Aorta (tissue), 5 donors: Measurements from ENCODE around the gene DGLUCY. TPM values are rescaled to one million over a fixed set of nuclear protein-coding genes. Genes with fewer than 3 reads are reported as not detected.
"Not testable (repeated sequence)": the region's sequence is repeated elsewhere in the genome, so short reads cannot be mapped to it uniquely, and the experiment has no call there.

ENCODE experiments used
- ATAC-seq: fragments of 200-7000 bp; cut with Tn5 transposase; one replicate; pipeline ENCODE4 v1.9.1; 2022; ENCODE audit warnings: moderate library complexity; ENCODE audit not compliant: low FRiP score
- DNase-seq, 2 donors: peaks; one replicate each; pipeline ENCODE4 v3.0.0-alpha.2; 2020
- H3K27ac ChIP-seq, 2 donors: one replicate each; pipeline ENCODE4 v1.5.1; 2013; ENCODE audit warnings: low read length in 2 of 2, mild to moderate bottlenecking in 2 of 2, moderate library complexity in 2 of 2, control low read depth in 1 of 2, inconsistent platforms in 1 of 2, low read depth in 1 of 2
- H3K27me3 ChIP-seq, 2 donors: one replicate each; pipeline ENCODE4 v1.6.1; 2013; ENCODE audit warnings: control low read depth in 1 of 2, low read length in 1 of 2, mild to moderate bottlenecking in 1 of 2, moderate library complexity in 1 of 2; ENCODE audit not compliant: insufficient read depth in 2 of 2, control insufficient read depth in 1 of 2
- H3K36me3 ChIP-seq, 2 donors: one replicate each; pipeline ENCODE4 v1.6.1; 2013; ENCODE audit warnings: control low read depth in 1 of 2, low read length in 1 of 2, mild to moderate bottlenecking in 1 of 2; ENCODE audit not compliant: insufficient read depth in 2 of 2, control insufficient read depth in 1 of 2
- H3K4me1 ChIP-seq, 2 donors: one replicate each; pipeline ENCODE4 v1.6.1; 2013; ENCODE audit warnings: low read length in 2 of 2, control low read depth in 1 of 2, mild to moderate bottlenecking in 1 of 2, moderate library complexity in 1 of 2; ENCODE audit not compliant: insufficient read depth in 2 of 2, control insufficient read depth in 1 of 2
- H3K4me3 ChIP-seq, 2 donors: one replicate each; pipeline ENCODE4 v1.5.1; 2013; ENCODE audit warnings: low read length in 2 of 2, control low read depth in 1 of 2, mild to moderate bottlenecking in 1 of 2
- H3K9me3 ChIP-seq: one replicate; pipeline ENCODE4 v1.6.1; 2013; ENCODE audit warnings: mild to moderate bottlenecking, low read length; ENCODE audit not compliant: control insufficient read depth
- WGBS, 2 donors: extraction: QIAGEN DNeasy Blood & Tissue Kit; methylation state at CpG; one replicate each; pipeline ENCODE4 v1.1.7; 2013; 5-methylcytosine and 5-hydroxymethylcytosine counted together
- intact Hi-C, 2 donors: fragments of 100-400 bp; cut with DNase I; formaldehyde crosslinking; loops; one replicate each; pipeline versions ENCODE4 v1.14.2 to v1.15.0; 2022
- polyA plus RNA-seq, 2 donors: library from polyadenylated mRNA; stranded (reverse); fragments of 200-250 nt; gene quantifications; one replicate each; pipeline ENCODE4 v1.2.3, GENCODE V29; 2013
- total RNA-seq, 2 donors: library from RNA; stranded (reverse); fragmentation: NEBNext Ultra II Directional; extraction: Animal tissue kit (Norgen Biotek cat#: 25700); gene quantifications; one replicate each; pipeline ENCODE4 v1.2.1, GENCODE V29; 2021
- donor health status: healthy with polysubstance abuse.
- donor health status: Bipolar disorder and iron deficiency.
- donor health status: DM: no; HTN: no; CAD: no.
- donor health status: DM: no; HTN: no; CAD: no.
- donor health status: DM: yes; HTN: yes; CAD: no.

Gene DGLUCY
- total and polyA plus RNA-seq, 4 donors = 11.9 to 55.5 (median 19.3) TPM

DNA sequence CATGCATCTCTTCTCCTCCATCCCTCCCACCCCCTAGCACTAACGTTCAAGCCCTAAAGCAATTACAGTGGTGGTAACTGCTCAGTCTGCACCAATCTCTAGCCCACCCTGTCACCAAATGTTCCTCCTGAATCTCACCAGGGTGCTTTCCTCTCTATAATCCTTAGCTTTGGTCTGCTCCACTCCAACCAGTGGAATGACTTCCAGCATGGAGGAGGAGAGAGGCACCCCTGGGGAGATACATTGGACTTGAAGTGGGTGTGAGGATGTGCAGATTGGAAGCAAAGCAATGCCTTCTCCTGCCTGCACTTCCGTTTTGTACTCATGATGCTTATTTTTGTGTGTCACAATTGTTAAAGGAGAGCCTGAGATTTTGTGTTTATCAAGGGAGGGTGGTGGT lies 29.4 kb upstream of the DGLUCY start:
- Histone ChIP-seq H3K27ac (no peak overlapping the region), H3K36me3 (no peaks in the 10 kb centered on the region), H3K9me3 (no peaks in the 10 kb centered on the region), H3K4me1 (no peaks in the 10 kb centered on the region), H3K27me3 (no peaks in the 10 kb centered on the region), H3K4me3 (no peak overlapping the region)
- intact Hi-C loops = no loop called here
- DNase-seq = no peak
- ATAC-seq = no peak
- 60 to 77% methylated on average over 2 of the region's 2 CpGs for WGBS, 2 donors

- 4 to 15% methylated on average over 5 of the region's 5 CpGs for WGBS, 2 donors
- H3K36me3 ChIP-seq, H3K4me1 ChIP-seq, H3K4me3 ChIP-seq, H3K27ac ChIP-seq, intact Hi-C loops, H3K27me3 ChIP-seq, DNase-seq, H3K9me3 ChIP-seq, ATAC-seq: not testable (repeated sequence)
Measured at GRCh38 chr14:91087470-91087869, 26.4 kb upstream of the DGLUCY start.

DNA sequence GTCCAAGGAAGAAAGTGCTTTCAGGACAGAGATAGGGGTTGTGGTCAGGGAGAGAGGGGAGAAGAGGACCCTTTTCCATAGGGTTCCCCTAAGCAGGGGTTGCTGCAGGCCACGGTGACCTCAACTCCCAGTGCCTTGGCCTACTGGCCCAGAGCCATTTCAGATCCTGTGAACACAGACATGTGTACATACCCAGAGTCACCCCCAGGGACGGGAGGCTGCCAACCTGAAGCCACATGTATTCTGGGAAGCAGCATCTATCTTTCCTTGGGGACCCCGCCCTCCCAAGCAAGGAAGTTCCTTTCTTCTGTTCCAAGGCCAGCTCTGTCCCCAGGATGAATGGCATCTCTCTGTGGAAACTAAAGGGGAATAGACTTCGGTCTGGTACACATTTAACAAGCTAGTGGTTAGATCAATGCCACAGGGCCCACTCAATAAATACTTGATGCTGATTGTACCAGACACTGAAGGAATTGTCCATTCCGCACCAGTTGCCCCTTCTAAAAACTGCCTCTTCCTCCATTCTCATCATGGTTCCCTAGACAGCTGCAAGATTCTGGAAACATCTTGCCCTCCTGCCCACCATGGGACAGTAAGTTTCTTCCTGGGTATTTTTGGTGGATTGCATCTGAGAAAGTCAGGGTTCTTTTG lies 25.2 kb upstream of the DGLUCY start:
- intact Hi-C loops = no loop called here
- H3K27ac ChIP-seq = no peak overlapping the region

GRCh38 chr14:91089958-91090535 lies 23.8 kb upstream of the DGLUCY start:
- H3K4me3 ChIP-seq = no peak overlapping the region
- H3K36me3 ChIP-seq = no peaks in the 10 kb centered on the region
- no peak for DNase-seq
- intact Hi-C loops = no loop called here
- no peaks in the 10 kb centered on the region for H3K9me3 ChIP-seq
- no peak for ATAC-seq
- no peaks in the 10 kb centered on the region for H3K4me1 ChIP-seq
- no peak overlapping the region for H3K27ac ChIP-seq
- 88 to 94% methylated on average over 7 of the region's 7 CpGs for WGBS, 2 donors
- no peaks in the 10 kb centered on the region for H3K27me3 ChIP-seq

More for the DNA sequence above, 25.2 kb upstream of the DGLUCY start:
- no peaks in the 10 kb centered on the region for H3K36me3 ChIP-seq
- H3K9me3 ChIP-seq = no peaks in the 10 kb centered on the region
- H3K27me3 ChIP-seq = no peaks in the 10 kb centered on the region
- WGBS, 2 donors = 96% methylated on average over 5 of the region's 5 CpGs
- ATAC-seq (no peak), DNase-seq (no peak)
- no peak overlapping the region for H3K4me3 ChIP-seq
- H3K4me1 ChIP-seq = no peaks in the 10 kb centered on the region

GRCh38 chr14:91090743-91091142 lies 23.1 kb upstream of the DGLUCY start:
- DNase-seq (no peak), ATAC-seq (no peak)
- H3K4me1 ChIP-seq = no peaks in the 10 kb centered on the region
- WGBS, 2 donors = 96 to 100% methylated on average over 1 of the region's 1 CpG
- no peaks in the 10 kb centered on the region for H3K9me3 ChIP-seq
- intact Hi-C loops = no loop called here
- H3K36me3 ChIP-seq = no peaks in the 10 kb centered on the region
- H3K27ac ChIP-seq = no peak overlapping the region
- H3K4me3 ChIP-seq = no peak overlapping the region
- no peaks in the 10 kb centered on the region for H3K27me3 ChIP-seq

DNA sequence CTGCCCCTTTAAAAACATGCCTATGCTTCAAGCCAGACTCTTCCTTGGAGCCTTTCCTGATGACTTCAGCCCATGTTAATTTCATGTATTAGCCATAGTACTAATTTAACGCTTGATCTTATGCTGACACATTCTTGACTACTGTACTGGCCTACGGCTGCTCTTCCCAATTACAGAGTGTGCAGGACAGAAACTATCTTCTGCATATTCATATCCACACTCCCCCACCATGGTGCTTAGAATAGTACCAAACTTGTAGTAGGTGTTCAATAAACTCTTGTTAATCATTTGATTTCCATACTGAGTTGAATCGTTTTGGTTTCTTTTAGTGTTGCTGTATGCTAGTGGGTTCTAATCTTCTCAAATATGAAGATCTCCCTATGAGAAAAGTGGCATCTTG lies 21.8 kb upstream of the DGLUCY start:
- H3K27ac ChIP-seq = no peak overlapping the region
- no peaks in the 10 kb centered on the region for H3K36me3 ChIP-seq
- 93 to 95% methylated on average over 3 of the region's 3 CpGs for WGBS, 2 donors
- H3K4me3 ChIP-seq = no peak overlapping the region
- H3K27me3 ChIP-seq = no peaks in the 10 kb centered on the region
- intact Hi-C loops = no loop called here
- no peaks in the 10 kb centered on the region for H3K4me1 ChIP-seq
- ATAC-seq = no peak
- H3K9me3 ChIP-seq = no peaks in the 10 kb centered on the region
- DNase-seq = no peak

GRCh38 chr14:91093743-91094472 lies 20.0 kb upstream of the DGLUCY start:
- intact Hi-C loops, DNase-seq, H3K4me1 ChIP-seq, H3K27ac ChIP-seq, ATAC-seq, H3K36me3 ChIP-seq, H3K4me3 ChIP-seq, H3K27me3 ChIP-seq, H3K9me3 ChIP-seq: not testable (repeated sequence)
- WGBS, 2 donors = 95% methylated on average over 14 of the region's 14 CpGs

- no peak overlapping the region for H3K4me3 ChIP-seq
- no peak for ATAC-seq
- H3K9me3 ChIP-seq = no peaks in the 10 kb centered on the region
- intact Hi-C loops = no loop called here
- H3K27ac ChIP-seq = no peak overlapping the region
- H3K4me1 ChIP-seq = no peaks in the 10 kb centered on the region
- H3K36me3 ChIP-seq = no peaks in the 10 kb centered on the region
- H3K27me3 ChIP-seq = no peaks in the 10 kb centered on the region
- 86 to 89% methylated on average over 4 of the region's 4 CpGs for WGBS, 2 donors
- no peak for DNase-seq
Measured at GRCh38 chr14:91094772-91095171, 19.1 kb upstream of the DGLUCY start.

- DNase-seq = no peak
- Histone ChIP-seq H3K36me3 (no peaks in the 10 kb centered on the region), H3K4me1 (no peaks in the 10 kb centered on the region), H3K27ac (no peak overlapping the region), H3K4me3 (no peak overlapping the region), H3K9me3 (no peaks in the 10 kb centered on the region), H3K27me3 (no peaks in the 10 kb centered on the region)
- ATAC-seq = no peak
- intact Hi-C loops = no loop called here
- WGBS, 2 donors = 83 to 90% methylated on average over 8 of the region's 8 CpGs
Measured at GRCh38 chr14:91095178-91095577, 18.7 kb upstream of the DGLUCY start.
